AML-193 (cell line): Measurements from ENCODE around the gene ABCC8.
"Not testable (repeated sequence)": the region's sequence is repeated elsewhere in the genome, so short reads cannot be mapped to it uniquely, and the experiment has no call there.

Experiments used
- DNase-seq, 2 experiments: peaks; one replicate each; lab custom pipeline; 2025; lab: John Stamatoyannopoulos, UW

ABCC8 gene

DNA sequence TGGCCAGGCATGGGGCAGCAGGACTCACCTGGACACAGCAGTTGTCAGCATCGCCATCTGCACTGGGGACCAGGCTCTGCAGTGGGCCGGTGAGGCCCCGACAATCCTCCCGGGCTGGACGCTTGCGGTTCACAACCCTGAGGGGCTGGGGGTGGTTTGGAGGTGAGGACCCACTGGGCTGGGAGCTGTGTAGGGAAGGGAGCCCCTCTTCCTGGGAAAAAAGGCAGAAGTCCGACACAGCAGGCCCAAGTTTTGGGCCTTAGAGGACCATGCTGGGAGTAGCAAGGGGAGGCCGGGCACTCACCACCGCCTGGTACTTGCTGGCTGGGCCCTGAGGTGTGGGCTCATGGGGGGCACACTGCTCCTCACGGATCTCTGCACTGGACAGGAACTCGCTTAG is 48.4 kb downstream of the ABCC8 start:
- no peak for DNase-seq

DNA sequence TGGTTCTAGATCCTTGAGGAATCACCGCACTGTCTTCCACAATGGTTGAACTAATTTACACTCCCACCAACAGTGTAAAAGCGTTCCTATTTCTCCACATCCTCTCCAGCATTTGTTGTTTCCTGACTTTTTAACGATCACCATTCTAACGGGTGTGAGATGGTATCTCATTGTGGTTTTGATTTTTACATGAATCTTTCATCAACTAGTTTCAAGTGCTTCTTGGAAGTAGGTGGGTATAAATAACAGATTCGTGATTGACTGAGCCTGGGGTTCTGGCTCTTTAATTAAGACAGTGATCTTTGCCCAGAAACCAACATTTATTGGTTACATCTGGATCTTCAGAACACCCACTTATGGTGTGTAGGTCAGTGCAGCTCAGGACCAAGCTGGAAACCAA is 50.4 kb downstream of the ABCC8 start:
- not testable (repeated sequence) for DNase-seq

DNA sequence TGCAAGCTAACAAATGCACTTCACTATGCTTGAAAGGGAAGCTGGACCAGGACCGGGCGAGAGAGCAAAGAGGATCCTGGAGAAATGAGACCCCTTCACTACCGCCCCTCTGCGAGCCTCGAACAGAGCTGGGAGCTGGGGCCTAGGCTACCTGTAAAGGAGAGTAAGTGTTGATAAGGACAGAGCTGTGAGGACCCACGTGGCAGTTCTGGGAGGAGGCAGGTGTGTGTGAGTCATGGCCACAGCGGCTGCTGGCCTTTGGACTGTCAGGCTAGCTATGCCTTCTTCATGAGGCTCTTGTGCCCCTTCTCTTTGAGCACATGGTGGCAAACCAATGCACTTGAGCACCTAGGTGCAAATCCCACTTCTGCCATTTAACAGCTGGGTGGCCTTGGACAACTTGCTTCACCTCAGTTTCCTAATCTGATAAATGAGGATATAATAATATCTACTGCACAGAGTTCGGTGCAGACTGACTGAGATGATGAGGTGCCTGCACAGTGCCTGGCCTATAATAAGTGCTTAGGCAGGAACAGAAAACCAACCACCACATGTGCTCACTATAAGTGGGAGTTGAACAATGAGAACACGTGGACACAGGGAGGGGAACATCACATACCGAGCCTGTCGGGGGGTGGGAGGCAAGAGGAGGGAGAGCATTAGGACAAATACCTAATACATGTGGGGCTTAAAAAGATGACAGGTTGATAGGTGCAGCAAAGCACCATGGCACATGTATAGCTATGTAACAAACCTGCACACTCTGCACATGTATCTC is 52.9 kb downstream of the ABCC8 start:
- DNase-seq, result no peak

DNA sequence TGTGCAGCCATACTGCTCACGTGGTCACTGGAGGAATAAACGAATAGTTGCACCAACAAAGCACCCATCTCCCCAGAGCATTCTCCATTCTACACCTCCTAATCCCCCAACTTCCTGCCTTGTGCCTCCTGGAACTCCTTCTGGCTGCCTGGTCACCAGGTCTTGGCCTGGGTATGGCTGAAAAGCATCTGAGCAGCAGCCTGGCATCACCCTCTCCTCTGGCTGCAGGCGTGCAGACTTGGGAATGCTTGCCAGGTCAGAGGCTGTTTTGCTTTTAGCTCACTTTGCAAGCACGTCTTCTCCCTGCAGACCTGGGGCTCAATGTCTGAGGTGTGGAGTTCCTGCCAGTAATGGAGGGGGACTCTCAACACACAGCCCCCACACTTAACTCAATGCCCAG is 54.9 kb downstream of the ABCC8 start:
- DNase-seq, result no peak

DNA sequence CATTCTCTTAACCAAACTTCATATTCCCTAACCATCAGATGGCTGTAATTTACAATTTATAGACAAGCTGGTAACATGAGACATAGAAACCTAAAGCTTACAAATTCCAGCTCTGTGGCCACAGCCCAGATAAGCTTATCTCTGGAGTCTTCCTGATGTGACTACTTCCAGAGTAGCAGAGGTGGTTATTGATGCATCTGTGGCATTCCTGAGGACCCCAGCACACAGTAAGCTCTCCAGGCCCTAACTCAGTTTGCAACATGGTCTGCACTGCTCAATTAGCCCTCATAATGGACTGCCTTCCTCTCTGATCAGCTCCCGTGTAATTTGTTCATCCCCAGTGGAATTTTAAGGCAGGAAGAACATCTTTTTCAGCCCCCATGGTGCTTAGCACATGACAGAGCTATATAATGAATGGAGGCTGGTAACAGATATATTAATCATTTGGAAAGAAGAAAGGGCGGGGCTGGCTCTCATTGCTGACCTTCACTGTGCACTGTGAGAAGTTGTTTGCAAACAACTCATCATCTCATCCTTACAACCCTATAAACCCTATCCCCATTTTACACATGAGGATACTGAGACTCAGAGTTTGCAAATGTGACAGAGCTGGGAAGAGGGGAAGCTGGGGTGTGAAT is 58.1 kb downstream of the ABCC8 start:
- DNase-seq, result no peak

DNA sequence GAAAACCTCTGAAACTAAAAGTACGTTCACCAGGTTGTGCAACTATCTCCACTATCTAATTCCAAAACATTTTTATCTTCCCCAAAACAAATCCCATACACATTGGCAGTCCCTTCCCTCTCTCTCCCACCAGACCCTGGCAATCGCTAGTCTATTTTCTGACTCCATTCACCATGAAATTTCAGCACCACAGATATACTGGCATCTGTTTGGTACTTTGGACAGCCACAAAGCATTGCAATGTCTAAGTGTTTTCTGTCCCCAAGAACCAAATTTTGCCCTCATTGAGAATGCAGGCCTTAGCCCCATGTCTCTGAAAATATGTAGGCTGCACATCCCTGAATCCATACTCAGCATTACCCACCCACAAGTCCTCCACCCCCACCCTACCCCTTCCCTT is 60.2 kb downstream of the ABCC8 start:
- no peak for DNase-seq

DNA sequence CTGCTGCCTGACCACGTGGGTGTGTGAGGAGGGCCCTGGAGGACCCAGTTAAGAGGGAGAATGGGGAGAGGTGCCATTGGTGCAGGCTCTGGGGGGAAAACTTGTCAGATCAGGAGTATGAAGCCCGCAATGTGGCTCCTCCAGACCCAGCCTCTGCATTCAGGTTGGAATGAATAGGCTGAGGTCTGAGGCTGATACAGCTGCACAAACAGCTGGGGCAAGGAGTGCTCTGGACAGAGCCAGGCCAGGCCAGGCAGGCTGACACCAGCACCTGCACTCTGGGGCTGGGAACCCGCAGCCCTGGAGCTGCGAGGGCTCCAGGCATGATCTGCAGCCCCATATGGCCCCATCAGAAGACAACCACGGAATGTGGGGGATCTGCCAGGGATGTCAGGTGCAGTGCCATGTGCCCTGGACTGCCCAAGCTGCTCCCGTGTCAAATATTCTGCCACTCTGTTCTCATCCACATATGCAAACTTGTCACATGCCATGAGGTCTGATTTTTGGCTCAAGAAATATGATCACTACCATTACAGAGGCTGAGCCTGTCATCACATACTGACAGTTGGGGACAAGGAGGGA is 61.0 kb downstream of the ABCC8 start:
- DNase-seq, result no peak

DNA sequence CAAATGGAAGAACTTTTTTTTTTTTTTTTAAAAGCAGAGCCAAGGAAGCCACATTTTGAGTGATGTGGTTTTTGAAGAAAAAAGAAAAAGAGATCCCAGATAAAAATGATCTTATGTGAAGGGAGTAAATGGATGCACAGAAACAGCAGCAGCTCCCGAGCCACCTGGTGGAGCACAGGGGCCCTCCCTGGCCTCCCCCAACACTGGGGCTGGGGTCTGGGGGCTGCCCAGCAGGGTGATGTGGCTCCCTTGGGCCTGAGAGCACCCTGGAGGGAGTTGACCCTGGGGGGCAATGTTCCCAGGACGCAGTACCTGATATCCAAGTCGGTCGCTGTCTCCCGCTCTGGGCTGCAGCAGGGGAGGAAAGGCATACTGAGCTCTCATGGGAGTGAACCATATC is 61.7 kb downstream of the ABCC8 start:
- DNase-seq, result no peak

DNA sequence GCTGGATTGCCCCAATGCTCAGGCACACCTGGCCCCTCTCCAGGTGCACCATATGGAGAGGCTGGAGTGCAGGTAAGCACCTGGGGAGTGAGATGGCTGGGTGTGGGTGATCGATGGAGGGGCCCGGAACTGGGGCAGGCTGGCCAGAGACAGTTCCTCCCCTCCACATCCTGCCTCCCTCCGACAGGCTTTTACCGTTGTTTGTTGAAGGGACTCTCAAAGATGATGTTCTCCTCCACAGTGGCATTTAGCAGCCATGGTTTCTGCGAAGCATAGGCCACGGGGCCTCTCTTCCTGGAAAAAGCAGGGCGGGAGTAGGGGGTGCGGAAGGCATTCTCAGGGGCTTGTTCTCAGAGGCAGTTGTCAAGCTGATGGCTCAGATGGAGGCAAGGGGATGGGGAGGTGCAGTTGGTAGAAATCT is 62.3 kb downstream of the ABCC8 start:
- DNase-seq, result no peak

DNA sequence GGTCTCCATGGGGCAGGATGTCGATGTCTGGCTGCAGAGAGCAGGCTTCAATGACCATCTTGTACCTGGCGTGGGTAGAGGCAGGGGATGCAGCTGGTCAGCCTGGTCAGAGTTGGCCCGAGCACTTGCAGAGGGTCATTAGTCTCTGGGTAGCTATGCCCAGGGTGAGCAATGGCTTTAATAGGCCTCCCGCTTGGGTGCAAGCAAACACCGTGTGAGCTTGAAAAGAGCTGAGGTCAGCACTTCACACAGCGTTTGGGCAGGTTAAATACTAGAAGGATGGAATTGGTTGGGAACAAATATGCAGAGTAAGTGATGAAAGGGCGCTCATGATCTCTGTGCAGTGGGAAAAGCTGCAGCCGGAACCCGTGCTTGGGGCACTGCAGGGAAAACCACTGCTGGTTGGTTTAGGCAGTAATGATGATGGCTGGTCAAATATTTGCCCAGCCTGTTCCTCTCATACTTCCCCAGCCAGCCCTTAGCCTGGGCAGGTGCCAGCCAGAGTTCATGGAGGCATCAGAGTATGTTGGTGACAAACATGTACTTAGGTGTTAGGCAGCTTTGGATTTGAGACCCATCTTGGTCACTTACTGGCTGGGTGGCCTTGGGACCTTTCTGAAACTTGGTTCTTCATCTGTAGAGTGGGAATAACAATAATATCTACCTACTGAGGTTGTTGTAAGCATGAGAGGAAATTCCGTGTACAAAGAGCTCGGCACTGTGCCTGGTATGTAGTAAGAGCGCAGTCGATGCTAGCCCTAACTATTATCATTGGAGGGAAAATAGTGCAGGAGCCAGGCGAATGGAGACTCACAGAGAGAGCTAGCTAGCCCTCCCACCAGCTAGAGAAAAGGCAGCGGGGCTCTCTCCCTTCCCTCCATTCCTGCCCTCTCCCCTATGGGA is 63.0 kb downstream of the ABCC8 start:
- no peak for DNase-seq

DNA sequence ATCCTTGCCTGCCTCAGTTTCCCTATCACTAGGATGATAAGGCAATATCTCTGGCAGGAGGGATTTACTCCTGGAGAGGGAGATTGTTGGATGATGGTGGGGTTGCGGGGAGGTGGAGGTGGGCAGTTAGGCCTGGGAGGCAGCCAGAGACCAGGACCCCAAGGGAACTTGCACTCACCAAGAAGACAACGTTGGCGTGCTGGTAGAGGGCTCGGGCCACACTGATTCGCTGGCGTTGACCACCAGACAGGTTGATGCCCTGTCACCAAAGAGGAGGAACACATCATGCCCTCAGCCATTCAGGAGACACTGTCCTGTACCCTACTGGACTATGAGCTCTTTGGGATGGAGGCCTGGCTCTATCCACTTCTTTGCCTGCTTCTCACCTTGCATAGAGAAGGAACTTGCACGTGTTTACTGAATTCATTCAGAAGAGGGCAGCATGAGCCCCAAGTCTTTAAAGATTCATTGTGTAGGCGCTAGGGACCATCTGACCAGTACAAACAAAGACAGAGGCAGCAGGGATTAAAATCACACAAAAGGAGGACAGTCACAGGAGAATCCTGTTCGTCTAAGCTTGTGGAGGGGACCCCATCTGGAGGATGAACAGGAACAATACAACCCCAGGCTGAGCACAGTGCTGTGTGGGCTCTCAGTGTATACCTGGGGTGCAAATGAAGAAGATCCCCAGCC is 64.0 kb downstream of the ABCC8 start:
- DNase-seq, result no peak

DNA sequence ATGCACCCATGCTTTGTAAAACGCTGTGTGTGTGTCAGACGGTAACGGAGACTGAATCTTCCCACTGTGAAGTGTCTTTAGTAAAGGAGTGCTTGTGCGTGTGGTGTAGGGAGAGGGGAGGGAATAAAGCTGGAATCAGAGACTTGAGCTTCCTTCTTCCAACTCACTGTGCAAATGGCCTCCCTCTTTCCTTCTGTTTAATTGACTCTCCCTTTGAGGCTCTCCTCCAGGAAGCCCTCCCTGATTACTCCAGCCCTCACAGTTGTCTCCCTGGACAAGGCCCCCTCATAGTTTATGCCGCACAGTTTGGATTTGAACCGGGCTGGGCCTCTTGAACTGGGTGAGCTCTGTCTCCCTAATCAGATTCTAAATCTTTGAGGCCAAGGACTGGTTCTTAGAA is 65.2 kb downstream of the ABCC8 start:
- DNase-seq, result no peak

DNA sequence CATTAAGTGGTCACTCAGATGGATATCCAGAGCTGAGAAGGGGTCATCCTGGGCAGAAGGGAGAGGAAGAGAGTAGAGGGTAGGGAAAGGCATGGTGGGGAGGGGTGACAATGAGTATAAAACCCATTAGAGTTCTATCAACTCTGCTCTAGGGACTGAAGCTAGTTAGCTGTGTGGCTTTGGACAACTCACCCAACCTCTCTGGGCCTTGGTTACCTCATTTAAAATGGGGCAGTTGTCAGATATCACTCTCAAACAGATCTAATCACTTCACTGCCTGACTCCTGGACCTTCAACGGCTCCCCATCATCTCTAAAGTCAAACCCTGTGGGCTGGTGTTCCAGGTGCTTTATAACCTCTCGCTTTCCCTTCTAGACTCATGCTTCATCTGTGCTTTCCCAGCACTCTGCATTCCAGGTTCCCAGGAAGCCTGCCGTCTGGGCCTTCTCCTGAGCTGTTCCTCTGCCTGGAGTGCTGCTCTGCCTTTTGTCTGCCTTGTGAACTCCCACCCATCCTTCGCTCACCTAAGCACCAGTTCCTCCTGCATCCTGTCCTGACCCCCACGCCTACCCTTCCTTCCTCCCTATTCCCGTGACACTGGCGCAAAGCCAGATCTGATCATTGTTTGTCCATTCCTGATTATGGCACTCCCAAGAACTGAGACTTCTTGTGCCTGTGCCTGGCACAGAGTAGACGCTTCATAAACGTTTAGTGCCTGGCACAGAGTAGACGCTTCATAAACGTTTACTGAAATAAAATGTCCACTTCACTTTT is 65.9 kb downstream of the ABCC8 start:
- DNase-seq, result no peak

DNA sequence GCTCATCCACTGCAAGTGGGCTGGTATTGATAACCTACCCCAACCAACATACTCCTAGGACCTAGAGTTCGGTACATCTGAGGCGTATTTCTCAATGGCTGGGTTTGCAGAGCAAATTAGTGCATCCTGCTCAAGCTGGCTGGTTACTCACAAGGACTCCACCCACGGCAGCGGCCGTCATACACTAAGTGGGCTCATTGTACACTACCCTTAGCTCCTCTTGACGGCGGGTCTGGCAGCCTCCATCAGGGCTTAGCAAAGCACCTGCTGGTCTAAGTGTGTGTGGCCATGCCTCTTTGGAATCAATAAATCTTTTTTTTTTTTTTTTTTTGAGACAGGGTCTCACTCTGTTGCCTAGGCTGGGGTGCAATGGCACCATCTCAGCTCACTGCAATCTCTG is 68.0 kb downstream of the ABCC8 start:
- DNase-seq, result no peak

DNA sequence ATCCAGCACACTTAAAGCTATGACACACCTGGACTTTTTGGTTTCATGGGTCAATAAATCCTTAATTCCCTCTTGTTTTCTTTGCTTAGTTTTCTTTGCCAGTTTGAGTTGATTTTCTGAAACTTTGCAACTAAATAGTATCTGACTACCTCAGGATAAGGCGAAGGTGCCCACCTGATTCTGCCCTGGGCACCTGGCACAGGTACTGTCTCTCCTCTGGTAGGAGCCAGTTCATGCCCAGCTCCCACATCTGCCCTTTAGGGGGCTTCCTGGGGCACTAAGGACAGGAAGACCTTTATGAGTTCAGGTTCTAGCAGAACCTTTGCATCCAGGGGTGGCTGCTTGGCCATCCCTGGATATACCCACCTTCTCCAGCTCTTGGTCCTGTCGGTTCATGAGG is 68.6 kb downstream of the ABCC8 start:
- DNase-seq, result no peak

DNA sequence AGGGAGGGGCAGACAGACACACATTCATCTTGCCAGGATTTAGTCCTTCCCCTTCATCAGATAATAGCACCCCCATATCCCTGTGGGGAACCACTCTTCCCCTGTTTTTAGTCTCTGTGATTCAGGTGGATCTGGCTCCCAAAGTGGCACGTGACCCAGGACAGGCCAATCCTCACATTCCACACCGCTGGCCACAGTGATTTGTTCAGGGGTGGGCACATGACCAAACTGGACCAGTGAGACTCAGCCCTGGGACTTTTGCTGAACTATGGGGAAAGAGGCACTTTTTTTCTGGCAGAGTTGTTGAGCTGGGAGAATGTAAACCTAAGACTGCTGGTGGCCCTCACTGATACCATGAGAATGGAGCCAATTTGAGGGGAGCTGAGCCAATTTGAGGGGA is 69.1 kb downstream of the ABCC8 start:
- no peak for DNase-seq

DNA sequence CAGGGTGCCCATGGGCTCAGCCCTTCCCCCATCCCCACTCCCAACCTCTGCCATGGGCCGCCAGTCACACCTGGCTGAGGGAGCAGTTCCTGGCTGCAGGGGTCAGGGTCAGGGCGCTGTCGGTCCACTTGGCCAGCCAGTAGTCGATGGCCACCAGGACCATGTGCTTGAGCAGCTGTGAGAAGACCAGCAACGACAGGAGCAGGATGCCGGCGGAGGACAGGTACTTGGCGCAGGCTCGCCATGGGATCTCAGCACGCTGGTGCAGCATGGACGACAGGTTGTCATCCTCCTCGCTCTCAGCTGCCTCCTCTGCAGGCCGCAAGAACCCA is 69.9 kb downstream of the ABCC8 start:
- DNase-seq, result no peak

DNA sequence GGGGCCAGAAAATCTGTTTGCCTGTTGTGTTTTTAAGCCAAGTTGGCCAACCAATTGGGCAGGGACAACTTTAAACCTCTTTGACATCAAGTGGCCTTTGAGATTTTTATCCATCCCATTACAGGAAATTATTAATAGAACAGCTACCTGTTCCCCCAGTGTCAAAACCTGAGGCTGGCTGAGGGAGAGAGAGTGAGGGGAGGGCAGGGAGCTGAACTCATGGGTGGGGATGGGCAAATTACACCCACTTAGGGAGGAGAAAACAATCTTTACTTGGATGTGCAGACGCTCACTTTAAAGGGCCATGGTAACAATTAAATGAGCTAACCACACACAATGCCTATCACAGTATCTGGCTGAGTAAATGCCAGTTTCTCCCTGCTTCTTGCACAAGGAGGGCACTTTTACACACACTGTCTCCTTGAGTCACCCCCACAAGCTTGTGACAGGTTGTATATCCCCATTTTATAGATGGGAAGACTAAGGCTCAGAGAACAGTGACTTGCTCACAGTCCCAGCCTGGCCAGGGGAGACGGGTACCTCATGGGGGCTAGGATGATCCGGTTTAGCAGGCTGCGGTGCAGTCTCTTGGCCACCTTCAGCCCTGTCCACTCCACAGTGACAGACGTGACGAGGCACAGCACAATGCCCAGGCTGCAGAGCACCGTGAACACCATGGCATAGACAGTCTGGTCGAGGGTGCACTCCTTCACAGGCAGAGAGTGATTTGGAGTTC is 70.4 kb downstream of the ABCC8 start:
- no peak for DNase-seq

DNA sequence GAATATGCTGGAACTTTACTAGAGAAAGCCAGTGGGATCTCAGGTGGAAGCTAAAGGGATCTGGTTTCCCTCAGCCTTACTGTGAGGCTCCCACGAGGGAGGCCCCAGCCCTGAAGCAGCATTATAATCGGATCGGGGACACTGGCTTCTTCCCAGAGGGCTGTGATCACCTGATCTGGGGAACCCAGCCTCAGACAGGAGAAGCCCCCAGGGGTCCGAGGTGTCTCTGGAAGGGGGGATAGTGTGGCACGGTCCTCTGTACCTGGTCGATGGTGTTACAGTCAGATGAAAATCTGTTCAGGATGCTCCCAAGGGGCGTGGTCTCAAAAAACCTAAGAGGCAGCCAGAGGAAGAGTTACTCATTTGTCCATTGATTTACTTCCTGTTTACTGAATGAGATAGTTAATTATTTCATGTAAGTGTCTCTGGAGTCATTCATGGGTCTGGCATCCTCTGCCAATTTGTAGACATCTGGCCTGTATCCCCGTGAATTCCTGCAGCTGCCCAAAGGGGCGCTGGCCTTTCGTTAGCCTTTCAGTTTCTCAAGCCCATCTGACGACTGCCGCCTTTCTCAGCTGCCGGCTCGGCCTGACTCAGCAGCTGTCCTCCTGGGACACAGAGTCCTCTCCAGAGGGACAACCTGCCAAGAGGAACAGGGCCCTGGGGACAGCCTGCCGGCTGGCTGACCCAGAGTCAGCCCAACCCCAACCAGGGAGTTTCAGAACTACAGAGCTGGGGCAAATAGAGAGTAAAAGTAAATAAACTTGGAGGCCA is 71.2 kb downstream of the ABCC8 start:
- DNase-seq, result no peak
